HG03442 (cell line): Measurements from ENCODE around the gene GBX2.

Source experiments
- ATAC-seq: cut with Tn5 transposase; IDR thresholded peaks from one replicate; pipeline ENCODE4 v1.9.1; 2021; ENCODE audit warnings: mild to moderate bottlenecking, moderate library complexity; ENCODE audit not compliant: unreplicated experiment

The GBX2 gene

DNA sequence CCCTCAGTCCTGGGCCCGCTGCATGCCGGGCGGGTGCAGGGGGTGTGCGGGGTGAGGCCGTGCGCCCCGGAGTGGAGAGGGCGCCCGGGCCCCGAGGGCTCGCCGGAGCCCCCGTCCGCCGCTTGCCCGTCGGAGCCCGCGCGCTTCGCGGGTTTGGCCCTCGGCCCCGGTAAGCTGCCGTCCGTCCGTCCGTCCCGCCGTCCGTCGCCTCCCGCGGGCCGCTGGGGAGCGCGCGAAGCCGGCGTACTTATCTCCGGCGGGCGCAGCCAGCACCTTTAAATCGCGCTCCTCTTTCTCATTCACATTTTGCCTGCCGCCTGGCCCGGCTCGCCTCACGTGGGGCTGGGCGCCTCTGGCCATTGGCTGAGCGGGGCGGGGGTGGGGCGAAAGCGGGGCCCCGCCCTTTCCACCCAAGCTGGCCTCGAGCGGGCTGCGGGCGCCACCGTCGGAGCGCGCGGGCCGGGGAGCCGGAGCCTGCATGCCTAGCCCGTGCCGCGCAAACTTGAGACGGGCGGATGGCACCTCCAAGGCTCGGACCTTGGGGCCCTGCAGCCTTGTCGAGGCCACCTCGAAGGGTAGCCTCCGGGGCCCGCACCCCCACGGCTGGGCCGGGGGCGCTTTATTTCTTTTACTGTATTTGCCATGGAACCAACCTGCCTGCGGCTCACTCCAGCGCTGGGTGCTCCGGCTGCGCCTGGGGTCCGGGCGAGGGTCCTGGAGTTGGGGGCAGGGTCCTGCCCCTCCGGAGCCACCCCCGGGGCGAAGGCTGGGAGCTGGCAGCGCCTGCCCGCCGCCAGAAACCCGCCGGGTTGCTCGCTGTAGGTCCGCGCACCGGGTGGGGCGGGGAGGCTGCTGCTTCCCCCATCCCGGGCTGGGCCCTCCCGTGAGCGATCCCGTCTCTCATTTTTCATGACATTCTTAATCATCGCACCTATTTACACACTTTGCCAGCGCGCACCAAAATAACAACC is at the start of gene GBX2:
GBX2 (minus strand) TSS at position 277 of the 971 bp plus-strand sequence. CDS start 415 bp downstream, outside the sequence.
- ATAC-seq: no peak

DNA sequence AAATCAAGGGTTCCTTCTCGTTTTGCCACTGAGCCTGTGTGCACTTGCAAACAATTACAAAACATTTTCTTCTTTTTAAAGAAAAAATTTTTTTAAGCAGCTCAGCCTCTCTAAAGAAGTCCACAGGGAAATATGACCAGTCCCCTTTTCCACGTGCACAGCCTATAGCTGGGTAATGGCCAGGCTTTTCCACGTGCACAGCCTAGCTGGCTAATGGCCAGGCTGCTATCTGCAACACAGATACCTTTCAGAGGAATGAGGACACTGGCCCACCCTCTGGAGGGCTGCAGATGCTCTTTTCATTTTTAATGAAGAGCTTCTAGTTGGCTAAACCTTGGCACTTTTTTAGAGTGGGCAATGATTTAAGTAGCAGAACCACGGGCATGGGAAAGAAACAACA is 49.7 kb upstream of the GBX2 start:
- no peak for ATAC-seq

- ATAC-seq: no peak
These were observed 48.5 kb upstream of the GBX2 start for GRCh38 chr2:236216711-236217110.

DNA sequence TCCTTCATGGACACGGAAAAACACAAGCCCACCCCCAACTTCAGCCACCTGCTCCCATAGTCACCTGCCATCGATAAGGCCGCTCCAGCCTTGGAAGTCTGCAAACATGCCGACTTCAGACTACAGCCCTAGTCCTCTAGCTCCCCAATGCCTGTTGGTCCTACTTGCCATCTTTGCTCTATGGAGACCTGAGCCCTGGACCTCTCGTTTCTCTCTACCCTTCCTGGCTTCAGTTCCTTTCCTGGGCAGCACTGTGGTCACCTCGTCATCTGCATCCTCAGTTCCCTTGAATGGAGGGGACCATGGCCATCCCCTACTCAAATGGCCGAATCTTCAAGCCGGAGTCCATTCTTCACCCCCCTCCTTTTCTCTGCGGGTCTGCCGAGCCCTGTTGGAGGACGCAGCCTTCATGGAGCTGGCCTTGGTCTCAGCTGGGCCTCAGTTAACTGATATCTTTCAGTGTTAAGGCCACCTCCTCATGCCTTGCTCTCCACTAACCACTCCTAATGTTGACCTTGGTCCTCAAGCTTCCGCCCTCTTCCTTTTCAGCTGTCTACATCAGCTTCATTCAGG is 47.7 kb upstream of the GBX2 start:
- no peak for ATAC-seq

GRCh38 chr2:236215196-236215595 is 47.0 kb upstream of the GBX2 start:
- ATAC-seq: no peak

DNA sequence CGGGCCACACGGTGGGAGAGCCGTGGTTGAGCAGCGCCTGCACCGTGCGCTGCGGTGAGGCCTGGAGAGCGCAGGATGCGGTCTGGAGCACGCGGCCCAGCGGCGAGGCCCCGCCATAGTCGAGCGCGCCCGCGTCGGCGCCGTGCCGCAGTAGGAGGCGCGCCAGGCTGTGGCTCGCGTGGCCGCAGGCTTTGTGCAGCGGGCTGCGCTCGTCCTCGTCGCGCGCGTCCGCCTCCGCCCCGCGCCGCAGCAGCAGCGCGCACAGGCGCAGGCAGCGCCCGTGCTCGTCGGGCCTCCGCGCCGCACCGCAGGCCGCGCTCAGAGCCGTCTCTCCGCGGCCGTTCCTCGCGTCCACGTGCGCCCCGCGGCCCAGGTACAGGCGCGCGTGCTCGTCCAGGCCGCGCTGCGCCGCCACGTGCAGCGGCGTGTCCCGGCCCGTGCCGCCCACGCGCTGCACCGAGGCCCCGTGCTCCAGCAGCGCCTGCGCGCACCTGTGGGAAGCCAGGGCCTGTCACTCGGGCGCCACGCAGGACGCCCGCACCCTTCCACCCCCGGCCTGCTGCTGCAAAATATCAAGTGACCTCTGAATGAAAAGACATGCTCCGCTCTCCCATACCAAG is 46.3 kb upstream of the GBX2 start:
- ATAC-seq: no peak

GRCh38 chr2:236211296-236211695 is 43.1 kb upstream of the GBX2 start:
- no peak for ATAC-seq

DNA sequence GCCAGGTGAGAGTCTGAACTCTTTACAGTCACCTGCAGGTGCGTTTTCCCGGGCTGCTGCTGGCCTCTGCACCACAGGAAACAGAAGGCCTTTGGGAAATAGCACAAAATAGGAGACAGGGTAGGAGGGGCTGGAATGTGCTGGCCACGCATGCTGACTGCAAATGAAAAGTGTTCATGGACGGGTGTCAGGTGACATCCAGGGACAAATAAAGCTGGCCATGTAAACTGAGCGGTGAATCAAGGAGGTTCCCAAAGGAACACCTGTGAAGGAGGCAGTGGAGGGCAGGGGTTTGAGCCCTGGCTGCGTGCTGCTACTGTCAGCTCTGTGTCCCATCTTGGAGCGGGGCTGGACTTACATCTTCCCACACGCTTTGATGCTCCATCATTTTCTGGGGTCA is 42.4 kb upstream of the GBX2 start:
- no peak for ATAC-seq

DNA sequence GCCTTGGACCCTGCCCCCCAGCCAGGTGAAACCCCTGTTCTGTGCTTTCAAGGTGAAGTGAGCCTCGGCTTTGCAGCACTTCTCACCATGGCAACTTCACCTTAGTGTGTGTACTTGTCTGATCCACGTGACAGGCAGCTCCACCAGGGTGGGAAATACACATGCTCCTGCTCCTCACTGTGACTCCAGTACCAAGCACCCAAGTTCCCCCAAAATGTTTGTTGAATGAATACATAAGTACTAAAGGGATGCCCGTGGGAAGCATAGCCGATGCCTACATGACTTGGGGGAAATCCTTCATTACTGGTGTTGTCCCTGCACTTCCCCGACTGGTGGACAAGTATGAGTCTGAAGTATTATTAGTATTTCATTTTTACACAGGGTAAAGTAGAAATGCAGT is 41.8 kb upstream of the GBX2 start:
- no peak for ATAC-seq

DNA sequence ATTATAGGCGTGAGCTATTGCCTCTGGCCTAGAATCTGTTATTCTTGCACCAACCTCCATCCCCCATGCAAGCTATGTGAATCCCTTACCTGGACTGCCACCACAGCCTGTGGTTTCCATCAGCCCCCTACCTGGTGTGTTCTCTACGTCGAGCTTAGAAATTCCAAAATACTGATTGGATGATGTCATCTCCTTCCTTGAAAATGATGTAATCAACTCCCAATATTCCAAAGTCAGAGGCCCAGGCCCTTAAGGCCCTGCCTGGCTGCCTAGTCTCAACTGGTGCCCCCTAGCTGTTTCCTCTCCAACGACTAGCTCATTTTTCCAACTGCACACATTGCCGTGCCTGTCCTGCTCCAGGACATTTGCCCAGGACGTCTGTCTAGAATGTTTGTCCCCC is 41.3 kb upstream of the GBX2 start:
- ATAC-seq: no peak

- no peak for ATAC-seq
These were observed 40.1 kb upstream of the GBX2 start for GRCh38 chr2:236208019-236208926.

GRCh38 chr2:236207472-236207871 is 39.3 kb upstream of the GBX2 start:
- no peak for ATAC-seq

DNA sequence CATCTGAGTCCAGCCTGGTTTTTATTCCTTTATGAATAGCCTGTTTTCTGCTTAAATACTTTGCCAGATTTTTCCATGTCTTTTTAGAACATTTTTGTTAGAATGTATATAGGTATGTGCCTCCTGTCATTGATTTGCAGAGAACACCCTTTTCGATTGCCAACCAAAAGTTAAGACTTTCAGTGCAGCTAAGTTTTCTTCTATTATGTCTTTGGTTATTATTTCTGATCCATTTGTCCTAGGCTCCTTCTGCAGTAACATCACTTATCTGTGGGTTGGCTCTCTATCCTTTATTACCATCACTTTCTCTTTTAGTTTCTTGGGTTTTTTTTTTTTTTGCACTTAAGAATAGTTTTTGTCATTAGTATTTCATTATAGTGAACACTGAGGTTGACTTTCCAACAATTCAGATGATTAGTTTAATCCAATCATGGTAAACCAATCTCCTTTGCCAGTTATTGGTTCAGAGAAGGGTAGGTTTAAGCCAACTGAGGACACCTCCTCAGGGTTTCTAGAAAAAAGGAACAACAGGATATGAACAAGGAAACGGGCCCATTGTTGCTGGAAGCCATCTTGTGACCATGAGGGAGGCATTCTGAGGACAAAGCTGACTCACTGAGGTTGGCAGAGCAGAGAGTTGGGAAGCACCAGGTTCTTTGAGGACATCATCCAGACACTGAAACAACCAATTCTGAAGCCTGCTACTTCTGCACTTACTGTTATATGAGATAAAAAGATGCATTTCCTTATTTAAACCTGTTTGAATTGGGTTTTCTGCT is 37.9 kb upstream of the GBX2 start:
- ATAC-seq: no peak

DNA sequence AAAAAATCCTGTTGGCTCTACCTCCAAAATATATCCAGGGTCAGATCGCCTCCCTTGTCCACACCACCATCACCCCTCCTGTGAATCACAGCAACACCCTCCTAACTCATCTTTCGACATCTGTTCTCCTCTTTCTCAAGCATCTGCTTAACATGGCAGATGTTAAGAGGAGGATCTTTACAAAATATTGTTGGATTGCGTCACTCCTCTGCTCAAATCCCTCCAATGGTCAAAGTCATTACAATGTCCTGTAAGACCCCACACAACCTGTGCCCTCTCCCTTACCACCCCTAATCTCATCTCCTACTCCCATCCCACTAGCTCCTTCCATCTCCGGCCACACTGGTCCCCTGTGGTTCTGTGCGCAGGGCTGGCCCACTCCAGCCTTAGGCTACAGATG is 36.8 kb upstream of the GBX2 start:
- no peak for ATAC-seq

- ATAC-seq: no peak
These were observed 32.2 kb upstream of the GBX2 start for GRCh38 chr2:236200378-236200777.

GRCh38 chr2:236196366-236196765 is 28.2 kb upstream of the GBX2 start:
- ATAC-seq: no peak

- ATAC-seq: no peak
These were observed 27.5 kb upstream of the GBX2 start for GRCh38 chr2:236195726-236196125.

DNA sequence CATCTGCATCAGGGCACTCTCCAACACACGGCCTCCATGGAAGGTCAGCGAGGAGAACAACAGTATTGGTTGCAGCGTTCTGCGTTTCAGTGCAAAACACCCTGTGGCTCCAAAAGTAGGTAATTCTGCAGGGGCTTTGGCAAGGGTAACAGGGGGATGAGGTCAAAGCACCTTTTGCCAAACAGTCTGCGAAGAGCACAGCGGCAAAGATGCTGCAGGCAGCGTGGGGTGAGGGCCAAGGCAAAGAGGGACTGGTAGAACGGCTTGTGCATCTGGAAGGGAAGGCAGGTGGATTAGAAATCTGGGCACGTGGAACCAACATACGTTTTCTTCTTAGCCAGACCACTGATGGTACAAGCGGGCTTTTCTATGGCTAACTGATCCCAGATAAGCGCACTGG is 26.6 kb upstream of the GBX2 start:
- ATAC-seq: no peak

- ATAC-seq: no peak
These were observed 24.8 kb upstream of the GBX2 start for GRCh38 chr2:236193026-236193425.

- ATAC-seq: no peak
These were observed 22.5 kb upstream of the GBX2 start for GRCh38 chr2:236190674-236191073.
